H1 (cell line): ENCODE results near the gene TRIM43B.

Experiments
- BRCA1 ChIP-seq: IDR thresholded peaks from 2 replicates; pipeline ENCODE4 v1.6.1; 2012; ENCODE audit warnings: low read depth, low read length, improper control_type of control experiment
- CHD1 ChIP-seq: IDR thresholded peaks from 2 replicates; pipeline ENCODE4 v1.6.1; 2012; ENCODE audit warnings: low read depth, low read length, improper control_type of control experiment
- CTCF ChIP-seq, 3 experiments: IDR thresholded peaks; 1 replicate in 2 of 3; 2 replicates in 1 of 3; pipeline versions ENCODE4 v1.5.1 to v1.6.1; 2011; ENCODE audit warnings: low read length in 3 of 3, mild to moderate bottlenecking in 3 of 3, inconsistent platforms in 2 of 3, low read depth in 1 of 3, moderate library complexity in 1 of 3; ENCODE audit not compliant: insufficient read depth in 1 of 3; ENCODE audit errors: control extremely low read depth in 1 of 3
- JUND ChIP-seq: IDR thresholded peaks from 2 replicates; pipeline ENCODE4 v1.6.1; 2011; ENCODE audit warnings: mild to moderate bottlenecking, improper control_type of control experiment, low read length
- MAFK ChIP-seq: IDR thresholded peaks from 2 replicates; pipeline ENCODE4 v1.6.1; 2012; ENCODE audit warnings: low read depth, mild to moderate bottlenecking, improper control_type of control experiment, low read length
- POLR2AphosphoS5 ChIP-seq: IDR thresholded peaks from 2 replicates; pipeline ENCODE4 v1.6.1; 2011; ENCODE audit warnings: low read depth, low read length
- RAD21 ChIP-seq, 2 experiments: IDR thresholded peaks in 1 of 2; conservative IDR thresholded peaks in 1 of 2; 2 replicates each; pipeline ENCODE4 v1.6.1; 2011; ENCODE audit warnings: low read depth in 2 of 2, low read length in 2 of 2, improper control_type of control experiment in 1 of 2, inconsistent platforms in 1 of 2, mild to moderate bottlenecking in 1 of 2, moderate library complexity in 1 of 2
- SIN3A ChIP-seq, 2 experiments: IDR thresholded peaks in 1 of 2; conservative IDR thresholded peaks in 1 of 2; 2 replicates each; pipeline ENCODE4 v1.6.1; 2011 to 2012; ENCODE audit warnings: low read length in 2 of 2, improper control_type of control experiment in 1 of 2, low read depth in 1 of 2, mild to moderate bottlenecking in 1 of 2
- USF2 ChIP-seq: IDR thresholded peaks from 2 replicates; pipeline ENCODE4 v1.6.1; 2011; ENCODE audit warnings: low read length, improper control_type of control experiment

GRCh38 chr2:95500854-95501253 is 16.3 kb upstream of the TRIM43B start:
- TF ChIP-seq CTCF (IDR thresholded peaks at IDR 0.05; ENCODE audit: control extremely low read depth in 1 of 3, insufficient read depth in 1 of 3, low read depth in 1 of 3, low read length in 3 of 3) (no peak), USF2 (no peak), MAFK (no peak), SIN3A (conservative IDR thresholded peaks at IDR 0.05 in 1 of 2, IDR thresholded peaks at IDR 0.05 in 1 of 2; ENCODE audit: low read depth in 1 of 2, low read length in 2 of 2) (no peak), CHD1 (no peak), JUND (no peak), BRCA1 (no peak), RAD21 (IDR thresholded peaks at IDR 0.05 in 1 of 2, conservative IDR thresholded peaks at IDR 0.05 in 1 of 2; ENCODE audit: low read depth in 2 of 2, low read length in 2 of 2) (no peak), POLR2AphosphoS5 (no peak)
